ENCODE results near the gene SLC29A4.
"Not testable (repeated sequence)": the region's sequence is repeated elsewhere in the genome, so short reads cannot be mapped to it uniquely, and the experiment has no call there.

Gene SLC29A4

DNA sequence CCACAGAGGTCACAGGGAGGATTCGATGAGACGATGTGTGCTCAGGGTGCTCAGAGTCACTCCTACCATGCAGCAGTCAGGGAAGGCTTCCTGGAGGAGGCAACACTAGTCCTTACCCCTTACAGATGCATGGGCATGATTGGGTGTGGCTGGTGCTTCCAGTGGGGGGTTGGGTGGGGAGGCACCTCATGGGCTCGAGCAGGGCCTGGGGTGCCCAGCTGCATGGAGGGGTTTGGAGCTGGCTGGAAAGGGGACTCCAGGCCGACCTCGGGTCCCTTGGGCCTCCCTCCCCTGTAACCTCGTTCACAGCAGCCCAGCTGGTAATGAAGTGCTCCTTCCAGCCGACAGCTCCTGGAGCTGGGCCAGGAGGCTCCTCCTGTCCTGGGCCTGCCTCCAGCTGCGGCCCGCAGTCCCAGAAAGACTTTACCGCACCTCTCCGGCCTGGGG lies 7.7 kb upstream of the SLC29A4 start:
- not testable (repeated sequence) for DNase-seq (ENCODE audit: low read depth in 2 of 2)

- not testable (repeated sequence) for DNase-seq (ENCODE audit: low read depth in 2 of 2)
These were observed 7.2 kb upstream of the SLC29A4 start for GRCh38 chr7:5275510-5275909.

GRCh38 chr7:5276123-5276522 lies 6.6 kb upstream of the SLC29A4 start:
- not testable (repeated sequence) for DNase-seq (ENCODE audit: low read depth in 2 of 2)

DNA sequence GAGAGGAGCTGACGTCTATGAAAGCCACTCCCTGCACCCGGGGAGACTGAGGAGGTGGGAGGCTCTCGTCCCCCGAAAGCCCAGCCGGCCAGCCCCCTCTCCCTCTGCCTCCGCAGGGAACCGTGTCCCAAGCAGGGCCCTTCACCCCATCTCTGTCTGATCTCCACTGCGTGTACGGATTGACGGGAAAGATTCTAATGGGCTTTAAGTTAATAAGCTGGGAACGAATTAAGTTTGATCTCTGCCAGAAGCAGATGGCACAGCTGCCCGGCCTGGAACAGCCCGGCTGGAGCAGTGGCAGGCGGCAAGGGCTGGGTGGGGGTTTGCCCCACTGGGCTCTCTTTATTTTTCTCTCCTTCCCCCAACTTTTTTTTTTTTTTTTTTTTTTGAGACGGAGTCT lies 6.1 kb upstream of the SLC29A4 start:
- no peak for DNase-seq (ENCODE audit: low read depth in 2 of 2)

DNA sequence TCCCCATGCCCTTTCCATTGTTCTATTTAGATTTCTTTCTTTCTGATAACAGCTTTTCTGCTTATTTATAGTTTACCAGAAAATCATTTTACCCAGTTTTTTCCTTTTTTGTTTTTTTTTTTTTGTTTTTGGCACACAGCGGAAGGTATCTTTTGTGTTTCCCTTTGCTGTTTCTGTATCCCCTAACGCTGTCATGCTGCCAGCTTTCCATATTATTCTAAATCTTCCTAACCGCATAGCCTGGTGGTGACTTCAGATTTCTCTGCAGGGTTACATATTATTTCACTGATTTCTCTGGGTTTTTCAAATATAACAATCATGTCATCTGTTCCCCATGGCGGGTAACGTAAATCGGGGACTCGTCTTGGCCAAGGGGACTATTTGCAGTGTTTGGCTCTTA lies 4.0 kb upstream of the SLC29A4 start:
- no peak for DNase-seq (ENCODE audit: low read depth in 2 of 2)

DNA sequence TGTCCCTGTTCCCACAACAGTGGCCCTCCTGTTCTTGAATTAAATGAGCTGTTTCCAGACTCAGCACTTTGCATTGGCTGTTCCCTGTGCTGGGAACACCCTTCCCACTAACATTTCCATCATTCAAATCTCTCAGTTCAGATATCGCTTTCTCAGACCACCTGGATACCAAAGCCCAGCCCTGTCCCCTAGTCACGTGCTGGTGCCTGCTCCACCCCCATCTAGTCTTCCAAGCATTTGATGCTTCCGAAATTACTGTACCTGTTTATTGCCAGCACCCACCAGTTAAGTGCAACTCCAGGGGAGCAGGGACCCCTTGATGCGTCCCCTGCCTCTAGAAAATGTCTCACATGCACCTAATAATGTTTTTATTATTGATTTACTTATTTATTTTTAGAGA lies 3.0 kb upstream of the SLC29A4 start:
- no peak for DNase-seq (ENCODE audit: low read depth in 2 of 2)

DNA sequence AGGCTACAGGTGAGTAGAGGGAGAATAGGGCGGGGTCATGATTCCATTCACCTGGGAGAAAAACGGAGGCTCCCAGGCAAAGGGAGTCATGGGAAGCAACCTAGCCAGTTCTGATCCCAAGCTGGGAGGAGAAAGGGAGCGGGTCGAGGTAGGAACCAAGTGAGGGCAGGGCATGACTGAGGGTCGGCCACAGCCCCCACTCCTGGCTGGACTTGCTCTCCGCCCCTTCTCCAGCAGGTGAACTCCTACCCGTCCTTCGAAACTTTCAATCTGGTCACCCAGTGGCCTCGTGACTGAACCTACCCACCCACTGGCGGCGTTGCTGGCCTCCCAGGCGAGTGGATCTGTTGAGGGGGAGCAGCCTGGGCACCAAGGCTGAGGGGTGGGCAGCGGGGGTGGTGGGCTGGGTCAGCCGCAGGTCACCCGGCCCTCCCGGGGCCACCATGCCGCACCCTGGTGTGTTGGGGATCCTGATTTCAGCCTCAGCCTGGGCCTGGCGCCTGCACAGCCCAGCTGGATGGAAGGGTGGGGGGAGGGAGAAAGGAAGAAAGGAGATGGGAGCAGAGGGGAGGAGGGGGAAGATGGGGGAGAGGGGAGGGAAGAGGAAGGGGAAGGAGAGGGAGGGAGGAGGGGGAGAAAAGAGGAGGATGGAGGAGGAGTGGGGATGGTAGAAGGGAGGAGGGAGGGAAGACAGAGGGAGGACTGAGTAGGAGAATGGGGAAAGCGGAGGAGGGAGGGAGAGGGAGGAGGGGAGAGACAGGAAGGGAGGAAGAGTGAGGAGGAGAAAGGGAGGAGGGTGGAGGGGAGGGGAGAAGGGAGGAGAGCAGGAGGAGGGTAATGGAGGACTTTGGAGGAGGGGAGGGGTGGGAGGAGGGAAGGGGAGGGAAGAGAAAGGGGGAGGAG lies 894 bp upstream of the SLC29A4 start:
- DNase-seq (ENCODE audit: low read depth in 2 of 2), result not testable (repeated sequence)

GRCh38 chr7:5283421-5284303 lies 919 bp downstream of the SLC29A4 start:
- no peak for DNase-seq (ENCODE audit: low read depth in 2 of 2)

- no peak for DNase-seq (ENCODE audit: low read depth in 2 of 2)
These were observed 1.9 kb downstream of the SLC29A4 start for GRCh38 chr7:5284304-5285281.

DNA sequence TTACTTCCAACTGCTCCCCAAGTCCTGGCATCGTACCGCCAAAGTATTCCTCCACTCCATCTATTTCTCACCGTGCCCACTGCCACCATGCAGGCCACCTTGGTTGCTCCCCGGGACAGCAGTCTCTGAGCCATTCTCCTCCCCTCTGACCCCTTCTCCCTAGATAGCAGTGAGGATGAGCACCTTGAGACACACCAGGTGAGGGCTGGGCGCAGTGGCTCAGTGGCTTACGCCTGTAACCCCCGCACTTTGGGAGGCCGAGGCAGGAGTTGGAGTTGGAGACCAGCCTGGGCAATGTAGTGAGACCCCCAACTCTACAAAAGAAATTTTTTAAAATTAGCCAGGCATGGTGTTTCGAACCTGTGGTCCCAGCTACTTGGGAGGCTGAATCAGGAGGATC lies 4.2 kb downstream of the SLC29A4 start:
- no peak for DNase-seq (ENCODE audit: low read depth in 2 of 2)

DNA sequence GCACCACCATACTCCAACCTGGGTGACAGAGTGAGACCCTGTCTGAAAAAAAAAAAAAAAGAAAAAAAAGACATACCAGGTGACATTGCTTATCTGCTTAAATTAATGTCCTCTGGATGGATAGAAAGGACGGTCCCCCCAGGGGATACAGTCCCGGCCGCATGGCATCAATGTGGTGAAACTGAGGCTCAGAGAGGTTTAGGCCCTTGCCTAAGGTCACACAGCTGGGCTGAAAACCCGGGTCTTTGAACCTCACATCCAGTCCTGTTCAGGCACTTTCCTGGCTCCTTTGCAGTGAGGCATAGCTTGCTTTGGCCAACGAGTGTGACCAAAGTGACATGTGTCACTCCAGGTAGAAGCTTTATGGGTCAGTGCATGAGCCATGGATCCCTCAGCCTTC lies 4.6 kb downstream of the SLC29A4 start:
- not testable (repeated sequence) for DNase-seq (ENCODE audit: low read depth in 2 of 2)

GRCh38 chr7:5287802-5288201 lies 5.1 kb downstream of the SLC29A4 start:
- no peak for DNase-seq (ENCODE audit: low read depth in 2 of 2)

DNA sequence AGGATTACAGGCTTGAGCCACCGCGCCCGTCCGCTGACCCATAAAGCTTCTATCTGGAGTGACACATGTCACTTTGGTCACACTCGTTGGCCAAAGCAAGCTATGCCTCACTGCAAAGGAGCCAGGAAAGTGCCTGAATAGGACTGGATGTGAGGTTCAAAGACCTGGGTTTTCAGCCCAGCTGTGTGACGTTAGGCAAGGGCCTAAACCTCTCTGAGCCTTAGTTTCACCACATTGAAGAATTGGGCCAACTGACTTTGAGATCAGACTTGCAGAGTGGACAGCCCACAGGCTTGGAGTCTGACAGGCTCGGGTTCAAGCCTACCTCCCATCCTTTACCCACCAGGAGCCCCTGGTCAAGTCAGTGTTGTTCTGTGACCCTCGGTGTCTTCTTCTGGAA lies 5.8 kb downstream of the SLC29A4 start:
- not testable (repeated sequence) for DNase-seq (ENCODE audit: low read depth in 2 of 2)

- no peak for DNase-seq (ENCODE audit: low read depth in 2 of 2)
These were observed 6.6 kb downstream of the SLC29A4 start for GRCh38 chr7:5289355-5289754.

- DNase-seq (ENCODE audit: low read depth in 2 of 2), result no peak
These were observed 8.6 kb downstream of the SLC29A4 start for GRCh38 chr7:5291301-5291700.

DNA sequence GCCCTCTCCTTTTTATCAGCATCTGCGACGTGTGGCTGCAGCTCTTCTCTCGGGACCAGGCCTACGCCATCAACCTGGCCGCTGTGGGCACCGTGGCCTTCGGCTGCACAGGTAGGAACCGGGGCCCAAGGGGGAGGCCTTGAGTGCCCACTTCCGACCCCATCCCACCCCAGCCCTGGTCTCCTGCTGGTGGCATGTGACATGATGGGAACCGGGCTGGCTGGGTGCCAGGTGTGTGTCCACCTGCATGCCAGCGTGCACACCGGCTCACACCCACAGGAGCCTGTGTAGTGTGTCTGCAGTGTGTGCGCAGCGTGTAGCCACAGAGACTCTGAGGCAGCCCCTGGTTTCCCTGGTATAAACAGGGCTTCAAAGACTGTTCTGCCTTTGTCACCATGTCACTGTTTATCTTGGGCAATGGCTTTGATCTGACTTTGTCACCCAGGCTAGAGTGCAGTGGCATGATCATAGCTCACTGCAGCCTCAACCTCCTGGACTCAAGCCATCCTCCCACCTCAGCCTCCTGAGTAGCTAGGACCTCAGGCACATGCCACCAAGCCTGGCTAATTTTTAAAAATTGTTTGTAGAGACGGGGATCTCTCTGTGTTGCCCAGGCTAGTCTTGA lies 9.1 kb downstream of the SLC29A4 start:
- not testable (repeated sequence) for DNase-seq (ENCODE audit: low read depth in 2 of 2)

DNA sequence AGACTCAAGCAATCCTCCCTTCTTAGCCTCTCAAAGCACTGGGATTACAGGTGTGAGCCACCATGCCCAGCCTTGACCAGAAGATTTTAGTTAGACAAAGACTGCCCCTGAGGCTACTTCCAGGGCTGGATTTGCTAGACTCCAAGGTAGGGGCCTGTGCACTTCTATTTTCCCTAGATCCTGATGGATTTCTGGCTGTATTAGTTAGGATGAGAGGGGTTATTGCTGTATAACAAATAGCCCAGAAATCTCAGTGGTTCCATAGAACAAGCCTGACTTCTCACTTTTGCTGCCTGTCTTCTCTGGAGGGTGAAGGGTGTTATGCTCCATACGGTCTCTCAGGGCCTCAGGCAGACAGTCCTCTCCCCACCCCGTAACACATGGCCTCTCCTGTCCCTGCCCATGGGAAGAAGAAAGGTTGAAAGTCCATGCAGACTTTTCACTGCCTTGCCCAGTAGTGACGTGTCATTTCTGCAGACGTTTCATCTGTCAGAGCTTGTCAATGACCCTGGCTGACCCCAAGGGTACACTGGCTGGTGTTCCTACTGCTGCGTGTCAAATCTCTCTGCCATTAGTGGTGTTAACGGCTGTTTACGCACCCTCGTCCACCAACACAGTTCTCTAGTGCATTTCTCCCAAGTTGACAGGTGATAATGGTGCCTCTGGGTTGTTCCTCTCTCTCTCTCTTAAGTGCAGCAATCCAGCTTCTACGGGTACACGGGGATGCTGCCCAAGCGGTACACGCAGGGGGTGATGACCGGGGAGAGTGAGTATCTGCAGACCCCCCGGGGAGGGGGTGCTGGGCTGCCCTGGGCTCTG lies 11.6 kb downstream of the SLC29A4 start:
- no peak for DNase-seq (ENCODE audit: low read depth in 2 of 2)

GRCh38 chr7:5295039-5296014 lies 12.6 kb downstream of the SLC29A4 start:
- DNase-seq (ENCODE audit: low read depth in 2 of 2), result no peak

Measured in fibroblast of skin of left quadriceps (primary cell).